Fibroblast of the aortic adventitia (primary cell): Measurements from ENCODE around the gene KRT83. TPM values are rescaled to one million over a fixed set of nuclear protein-coding genes. Genes with fewer than 3 reads are reported as not detected.
"Not testable (repeated sequence)": the region's sequence is repeated elsewhere in the genome, so short reads cannot be mapped to it uniquely, and the experiment has no call there.

Source experiments
- DNase-seq: peaks from one replicate; pipeline ENCODE4 v3.0.0-alpha.2; 2010; ENCODE audit warnings: low read depth
- H3K4me3 ChIP-seq: 2 replicates; pipeline ENCODE4 v1.5.1; 2011; ENCODE audit warnings: low read depth, mild to moderate bottlenecking, control low read depth, low read length, moderate library complexity
- total RNA-seq: library from RNA; depleted of rRNA; stranded (reverse); fragments of >200 nt; gene quantifications from 2 replicates; pipeline ENCODE4 v1.2.3, GENCODE V29; 2012; ENCODE audit warnings: low replicate concordance
- TF ChIP-seq, protein P1 (sequence below): IDR thresholded peaks from 2 replicates; pipeline ENCODE4 v1.5.1; 2011; ENCODE audit warnings: mild to moderate bottlenecking, low read length, control low read depth, inconsistent platforms; ENCODE audit not compliant: insufficient read depth

The KRT83 gene
- total RNA-seq, 1 donor: not detected

DNA sequence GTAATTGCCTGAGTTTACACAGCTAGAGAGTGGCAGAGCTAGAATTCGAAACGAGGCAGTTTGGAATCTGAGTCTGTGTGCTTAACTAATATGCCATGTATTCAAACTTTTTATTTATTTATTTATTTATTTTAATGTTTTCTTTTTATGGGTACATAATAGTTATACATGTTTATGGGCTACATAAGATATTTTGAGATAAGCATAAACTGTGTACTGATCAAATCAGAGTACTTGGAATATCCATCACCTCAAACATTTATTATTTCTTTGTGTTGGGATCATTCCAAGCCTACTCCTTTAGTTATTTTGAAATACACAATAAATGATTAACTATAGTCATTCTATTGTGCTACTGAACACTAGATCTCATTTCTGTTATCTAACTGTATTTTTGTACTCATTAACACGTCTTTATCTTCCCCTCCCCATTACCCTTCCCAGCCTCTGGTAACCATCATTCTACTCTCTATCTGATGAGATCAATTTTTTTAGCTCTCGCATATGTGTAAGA is 22.5 kb downstream of the KRT83 start:
- TF ChIP-seq, protein P1, sequence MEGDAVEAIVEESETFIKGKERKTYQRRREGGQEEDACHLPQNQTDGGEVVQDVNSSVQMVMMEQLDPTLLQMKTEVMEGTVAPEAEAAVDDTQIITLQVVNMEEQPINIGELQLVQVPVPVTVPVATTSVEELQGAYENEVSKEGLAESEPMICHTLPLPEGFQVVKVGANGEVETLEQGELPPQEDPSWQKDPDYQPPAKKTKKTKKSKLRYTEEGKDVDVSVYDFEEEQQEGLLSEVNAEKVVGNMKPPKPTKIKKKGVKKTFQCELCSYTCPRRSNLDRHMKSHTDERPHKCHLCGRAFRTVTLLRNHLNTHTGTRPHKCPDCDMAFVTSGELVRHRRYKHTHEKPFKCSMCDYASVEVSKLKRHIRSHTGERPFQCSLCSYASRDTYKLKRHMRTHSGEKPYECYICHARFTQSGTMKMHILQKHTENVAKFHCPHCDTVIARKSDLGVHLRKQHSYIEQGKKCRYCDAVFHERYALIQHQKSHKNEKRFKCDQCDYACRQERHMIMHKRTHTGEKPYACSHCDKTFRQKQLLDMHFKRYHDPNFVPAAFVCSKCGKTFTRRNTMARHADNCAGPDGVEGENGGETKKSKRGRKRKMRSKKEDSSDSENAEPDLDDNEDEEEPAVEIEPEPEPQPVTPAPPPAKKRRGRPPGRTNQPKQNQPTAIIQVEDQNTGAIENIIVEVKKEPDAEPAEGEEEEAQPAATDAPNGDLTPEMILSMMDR: no peak
- no peak overlapping the region for H3K4me3 ChIP-seq
- DNase-seq: no peak

DNA sequence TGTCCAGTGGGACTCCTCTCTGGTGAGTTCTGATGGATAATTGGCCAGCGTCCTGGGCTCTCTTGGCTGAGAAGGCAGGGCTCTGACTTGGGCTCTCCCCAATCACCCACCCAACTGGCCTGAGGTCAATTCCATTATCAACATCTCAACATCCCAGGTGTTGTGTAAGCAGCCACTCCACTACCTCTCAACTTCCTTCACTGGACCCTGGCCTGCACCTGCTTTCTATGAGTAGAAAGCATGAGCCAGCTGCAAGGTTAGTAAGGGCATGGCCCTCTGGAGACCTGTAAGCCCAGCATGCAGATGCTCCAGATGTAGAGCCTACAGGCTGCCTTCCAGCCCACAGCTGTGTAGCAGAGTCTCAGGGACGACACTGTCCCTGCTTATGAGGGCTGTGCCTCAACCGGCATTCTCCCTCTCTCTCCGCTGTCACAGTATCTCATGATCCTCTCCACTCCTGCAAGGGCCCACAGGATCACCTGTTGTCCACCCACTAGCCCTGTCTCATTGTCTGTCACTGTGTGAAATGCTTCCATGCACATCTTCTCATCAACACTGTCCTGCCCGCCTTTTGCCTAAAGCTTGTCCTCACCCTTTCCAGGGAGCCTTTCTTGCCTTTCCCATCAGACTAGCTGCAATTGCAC is 24.5 kb downstream of the KRT83 start:
- H3K4me3 ChIP-seq: no peak overlapping the region
- DNase-seq: no peak

DNA sequence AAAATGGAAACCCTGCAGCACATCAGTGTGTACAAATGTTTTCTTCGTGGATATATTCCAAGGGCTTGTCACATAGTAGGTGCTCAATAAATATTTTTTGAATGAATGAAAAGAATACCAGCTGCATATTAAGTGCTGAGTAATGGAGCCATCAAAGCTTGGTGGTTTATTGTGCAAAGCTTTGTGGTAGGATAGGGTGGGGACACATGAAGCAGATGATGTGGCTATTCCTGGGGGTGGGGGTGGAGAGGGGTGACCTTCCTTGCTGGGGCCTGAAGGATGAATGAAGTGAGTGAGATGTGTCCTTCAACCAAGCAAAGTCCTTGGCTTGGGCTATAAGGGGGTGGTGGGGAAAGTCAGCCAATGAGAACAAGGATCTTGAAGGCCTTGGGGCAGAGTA is 25.5 kb downstream of the KRT83 start:
- TF ChIP-seq, protein P1: no peak
- H3K4me3 ChIP-seq: no peak overlapping the region
- DNase-seq: no peak

More for the DNA sequence above, 24.5 kb downstream of the KRT83 start:
- TF ChIP-seq, protein P1: no peak

DNA sequence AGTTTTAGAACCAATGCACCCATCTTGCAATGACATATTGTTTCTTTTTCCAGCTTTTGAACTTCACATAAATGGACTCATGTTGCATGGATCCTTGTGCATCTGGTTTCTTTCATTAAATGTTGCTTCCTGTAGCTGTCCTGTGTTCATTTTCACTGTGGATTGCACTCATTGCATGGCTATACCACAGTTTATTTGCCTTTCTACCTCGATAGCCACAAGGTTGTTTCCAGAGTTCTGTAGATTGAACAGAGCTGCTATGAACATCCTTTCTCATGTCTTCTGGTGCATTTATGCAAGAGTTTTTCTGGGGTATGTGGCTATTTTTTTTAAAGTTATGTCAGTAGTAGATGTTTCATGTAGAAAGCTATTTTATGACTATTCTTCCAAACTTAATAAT is 26.4 kb downstream of the KRT83 start:
- no peak for DNase-seq
- H3K4me3 ChIP-seq: no peak overlapping the region
- TF ChIP-seq, protein P1: no peak

DNA sequence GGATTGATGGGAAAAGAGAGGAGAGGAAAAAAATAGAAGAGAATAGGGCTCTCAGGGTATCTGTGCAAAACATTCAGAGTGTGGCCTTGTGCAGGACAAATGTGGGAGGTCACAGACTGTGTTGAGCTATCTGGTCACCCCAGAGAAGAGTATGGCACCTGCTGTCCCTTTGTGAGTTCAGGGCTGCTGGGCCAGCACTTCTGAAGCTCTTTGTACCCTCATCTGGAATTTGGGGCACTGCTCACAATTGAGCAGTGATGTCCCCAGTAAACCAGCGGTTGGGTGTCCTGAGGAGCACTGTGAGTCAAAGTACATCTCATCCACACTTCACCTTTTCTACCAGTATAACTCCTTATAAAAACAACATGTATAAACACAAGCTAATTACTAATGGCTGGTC is 27.3 kb downstream of the KRT83 start:
- TF ChIP-seq, protein P1: no peak
- H3K4me3 ChIP-seq: no peak overlapping the region
- no peak for DNase-seq

DNA sequence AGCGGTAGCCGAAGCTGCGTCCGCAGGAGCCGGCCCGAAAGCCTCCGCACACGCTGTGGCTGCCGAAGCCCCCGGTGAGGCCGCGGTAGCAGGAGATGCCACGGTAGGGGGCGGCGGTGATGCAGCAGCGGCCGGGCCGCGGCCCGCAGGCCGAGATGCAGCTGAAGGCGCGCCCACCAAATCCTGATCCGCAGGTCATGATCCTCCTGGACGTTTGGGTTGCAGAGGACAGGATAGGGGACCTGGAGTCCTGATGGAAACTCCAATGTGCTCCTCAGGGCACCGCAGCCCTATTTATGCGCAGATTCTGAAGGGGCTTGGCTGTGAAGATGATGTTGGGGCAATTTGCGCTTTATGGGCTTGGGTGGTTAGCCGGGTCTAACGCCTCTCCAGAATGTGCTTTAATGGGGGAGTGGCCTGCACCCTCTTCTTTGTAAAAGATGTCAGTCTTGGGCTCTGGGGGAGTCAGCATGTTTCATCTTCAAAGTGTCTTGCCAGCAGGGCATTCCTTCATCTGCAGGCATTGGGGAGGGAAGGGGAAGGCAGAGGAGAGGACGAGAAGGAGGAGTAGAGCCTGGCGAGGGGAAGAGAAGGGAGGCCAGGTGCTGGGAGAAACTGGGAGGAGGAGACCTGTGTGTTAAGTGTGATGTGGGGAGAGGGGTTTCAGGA is 29.8 kb downstream of the KRT83 start, which contains the start of gene KRT81:
Gene KRT81 (minus strand): TSS at position 268 of the 669 bp plus-strand sequence. CDS start 69 bp downstream, at position 199.
- DNase-seq: no peak
- no peak within 1 kb of the TSS for H3K4me3 ChIP-seq
- TF ChIP-seq, protein P1: no peak

DNA sequence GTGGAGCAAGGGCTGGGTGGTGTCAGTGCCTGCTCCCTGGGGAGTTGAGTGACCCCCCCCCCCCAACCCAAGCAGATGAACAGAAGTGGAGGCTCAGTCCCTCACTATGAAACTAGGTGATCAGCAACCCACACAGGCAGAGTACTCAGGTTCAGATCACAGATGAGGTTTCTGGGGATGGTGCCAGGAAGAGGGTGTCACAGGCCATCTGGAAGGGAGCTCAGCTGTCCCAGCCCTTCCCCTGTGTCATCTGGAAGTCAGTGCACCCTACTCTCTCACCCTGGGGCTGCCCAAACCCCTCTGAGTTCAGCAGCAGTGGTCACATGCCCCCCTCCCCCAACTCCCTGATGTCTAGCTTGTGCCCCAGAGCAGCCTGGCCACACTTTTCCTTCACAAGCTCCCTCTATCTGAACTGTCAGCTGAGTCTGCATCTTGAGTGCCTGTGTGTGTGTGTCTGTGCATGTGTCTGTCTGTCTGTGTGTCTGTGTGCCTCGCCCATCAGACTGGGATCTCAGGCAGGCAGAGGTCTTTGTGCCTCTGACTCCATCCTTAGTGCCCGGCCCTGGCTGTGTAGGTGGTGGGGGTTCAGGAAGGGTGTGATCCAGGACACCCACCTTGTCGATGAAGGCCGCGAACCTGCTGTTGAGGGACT is 30.6 kb downstream of the KRT83 start:
- not testable (repeated sequence) for DNase-seq, H3K4me3 ChIP-seq

DNA sequence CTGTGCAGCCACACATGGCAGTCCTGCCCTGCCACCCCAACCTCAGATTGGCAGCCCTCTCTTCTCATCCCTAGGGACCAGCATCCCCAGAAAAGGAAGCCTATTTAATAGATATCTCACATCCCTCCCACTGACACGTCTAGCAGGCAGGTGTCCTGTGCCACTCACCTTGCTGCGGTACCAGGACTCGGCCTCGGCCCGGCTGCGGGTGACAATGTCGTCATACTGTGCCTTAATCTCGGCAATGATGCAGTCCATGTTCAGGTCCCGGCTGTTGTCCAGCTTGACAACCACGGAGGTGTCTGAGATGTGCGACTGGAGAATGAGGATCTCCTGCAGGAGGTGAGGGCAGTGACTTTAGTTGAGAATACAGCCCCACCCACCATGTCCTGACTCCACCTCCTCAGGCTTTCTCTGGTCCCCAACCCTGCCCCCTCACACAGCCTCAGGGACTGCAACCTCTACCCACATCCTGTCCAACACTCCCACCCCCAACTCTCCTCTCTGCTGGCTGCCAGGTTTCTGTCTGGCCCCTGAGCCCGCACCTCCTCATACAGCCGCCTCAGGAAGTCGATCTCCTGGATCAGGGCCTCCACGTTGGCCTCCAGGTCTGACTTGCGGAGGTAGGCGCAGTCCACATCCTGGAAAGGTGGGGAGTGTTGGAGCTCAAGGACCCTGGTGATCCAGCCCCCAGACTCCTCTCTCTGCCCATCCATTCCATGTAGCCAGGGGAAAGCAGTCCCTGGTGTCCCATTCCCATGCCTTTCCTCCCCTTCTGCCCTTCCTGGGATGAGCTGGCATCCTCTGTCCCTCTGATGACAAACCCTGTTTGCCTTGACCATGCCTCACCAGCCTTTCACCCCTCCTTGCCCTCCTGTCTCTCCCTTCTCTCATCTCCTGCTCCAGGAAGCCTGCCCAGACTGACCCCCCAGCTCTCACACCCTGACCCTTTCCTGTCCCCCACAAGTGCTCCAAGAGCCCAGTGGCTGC is 33.1 kb downstream of the KRT83 start:
- H3K4me3 ChIP-seq, DNase-seq: not testable (repeated sequence)
